HG02623 (cell line): ENCODE results near the gene RNF227.
"Not testable (repeated sequence)": the region's sequence is repeated elsewhere in the genome, so short reads cannot be mapped to it uniquely, and the experiment has no call there.

ENCODE experiments used
- ATAC-seq: cut with Tn5 transposase; IDR thresholded peaks from one replicate; pipeline ENCODE4 v1.9.1; 2021; ENCODE audit warnings: moderate library complexity; ENCODE audit not compliant: unreplicated experiment

RNF227 gene

GRCh38 chr17:7864995-7865650 lies 51.0 kb downstream of the RNF227 start:
- ATAC-seq: no peak

GRCh38 chr17:7864384-7864783 lies 51.7 kb downstream of the RNF227 start:
- ATAC-seq: not testable (repeated sequence)
